Brain pericyte (primary cell): Measurements from ENCODE around the gene TRIM28.

Source experiments
- DNase-seq: peaks from one replicate; pipeline ENCODE4 v3.0.0-alpha.2; 2012; ENCODE audit warnings: low read depth, low spot score

The TRIM28 gene

DNA sequence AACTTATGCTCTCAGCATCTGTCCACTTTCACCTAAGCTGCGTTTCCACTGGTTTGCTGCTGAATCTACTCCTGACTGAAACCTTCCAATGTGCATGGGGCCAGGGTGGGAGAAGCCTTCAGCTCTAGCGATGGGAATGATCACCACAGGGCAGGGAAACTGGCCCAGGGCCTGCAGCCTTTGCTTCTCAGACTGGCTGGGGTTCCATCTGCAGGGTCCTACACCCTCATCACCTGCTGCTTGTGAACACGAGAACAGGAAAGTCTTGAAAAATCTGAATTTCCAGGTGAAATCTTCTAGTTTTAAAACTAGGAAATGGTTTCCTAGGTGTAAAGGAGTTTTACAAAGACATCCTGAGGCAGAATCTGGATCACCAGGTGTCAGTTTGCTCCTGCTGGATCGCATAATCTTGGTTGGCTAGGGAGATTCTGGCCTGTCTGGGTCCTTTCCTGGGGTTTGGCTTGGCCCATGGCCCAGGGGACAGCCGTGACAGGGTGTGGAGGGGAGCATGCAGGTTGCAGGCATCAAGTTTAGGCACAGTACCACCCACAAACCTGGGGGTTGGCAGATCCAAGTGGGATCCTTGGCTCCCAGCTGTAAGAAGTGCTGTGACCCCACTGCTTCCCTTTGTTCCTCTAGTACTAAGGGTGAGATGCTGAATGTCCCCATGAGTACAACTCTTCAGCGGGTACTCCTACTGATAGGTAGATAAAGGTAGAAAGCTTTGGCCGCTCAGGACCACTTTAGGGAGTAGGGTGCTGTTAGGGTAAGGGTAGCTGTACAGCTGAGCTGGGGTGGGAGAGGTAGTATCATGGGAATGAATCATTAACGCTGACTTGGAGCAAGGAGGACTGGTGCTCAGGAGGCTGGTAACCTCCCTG, 16.4 kb downstream of the TRIM28 start:
- DNase-seq: no peak

DNA sequence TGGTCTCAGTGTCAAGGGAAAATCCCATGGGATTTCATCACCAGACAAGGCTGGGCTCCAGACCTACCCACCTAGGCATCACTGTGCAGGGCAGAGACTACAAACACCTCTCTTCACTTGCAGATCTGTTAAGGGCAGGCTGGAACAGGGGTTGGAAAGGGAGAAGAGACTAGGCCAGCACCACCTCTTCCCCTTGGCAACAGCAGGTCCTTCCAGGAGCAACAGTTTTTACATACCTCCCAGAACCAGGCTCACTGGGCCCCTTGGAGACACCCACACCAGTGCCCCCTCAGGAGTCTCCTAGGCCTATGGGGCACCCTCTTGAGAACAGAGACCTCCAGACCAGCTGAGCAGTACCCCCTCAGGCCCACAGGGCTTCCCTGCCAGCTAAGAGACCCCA, 17.1 kb downstream of the TRIM28 start:
- DNase-seq: no peak

DNA sequence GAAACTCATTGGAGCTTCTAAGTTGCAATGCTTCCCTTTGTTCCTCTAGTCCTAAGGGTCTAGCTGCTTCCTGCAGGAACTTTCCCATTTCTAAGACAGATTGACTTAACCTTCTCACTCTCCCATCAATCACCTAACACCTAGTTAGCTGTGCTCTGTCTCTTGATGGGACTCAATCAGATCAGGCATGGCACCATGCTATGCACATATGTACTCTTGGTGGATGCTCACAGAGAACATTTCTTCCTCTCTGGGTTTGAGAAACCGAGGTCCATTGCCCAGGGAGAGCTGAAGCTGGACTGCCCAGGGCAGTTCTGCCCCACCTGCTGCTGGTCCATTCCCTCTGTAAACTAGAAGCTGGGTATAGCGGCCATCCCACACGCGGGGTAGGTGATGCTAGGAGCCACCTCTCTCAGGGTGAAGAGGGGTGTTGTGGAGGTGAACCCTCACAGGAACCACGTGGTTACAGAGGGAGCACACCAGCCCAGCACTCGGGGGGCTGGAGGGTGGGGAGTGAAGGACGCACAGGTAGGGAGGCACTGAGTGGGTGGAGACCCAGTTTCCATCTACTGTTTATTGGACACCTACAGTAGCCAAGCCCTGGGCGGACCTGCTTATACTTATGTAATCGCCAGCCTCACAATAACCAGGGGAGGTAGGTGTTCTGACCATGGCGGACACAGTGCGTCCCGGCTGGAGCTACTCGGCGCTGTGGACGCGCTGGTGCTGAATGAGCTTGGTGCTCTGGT, 17.7 kb downstream of the TRIM28 start:
- DNase-seq: no peak

DNA sequence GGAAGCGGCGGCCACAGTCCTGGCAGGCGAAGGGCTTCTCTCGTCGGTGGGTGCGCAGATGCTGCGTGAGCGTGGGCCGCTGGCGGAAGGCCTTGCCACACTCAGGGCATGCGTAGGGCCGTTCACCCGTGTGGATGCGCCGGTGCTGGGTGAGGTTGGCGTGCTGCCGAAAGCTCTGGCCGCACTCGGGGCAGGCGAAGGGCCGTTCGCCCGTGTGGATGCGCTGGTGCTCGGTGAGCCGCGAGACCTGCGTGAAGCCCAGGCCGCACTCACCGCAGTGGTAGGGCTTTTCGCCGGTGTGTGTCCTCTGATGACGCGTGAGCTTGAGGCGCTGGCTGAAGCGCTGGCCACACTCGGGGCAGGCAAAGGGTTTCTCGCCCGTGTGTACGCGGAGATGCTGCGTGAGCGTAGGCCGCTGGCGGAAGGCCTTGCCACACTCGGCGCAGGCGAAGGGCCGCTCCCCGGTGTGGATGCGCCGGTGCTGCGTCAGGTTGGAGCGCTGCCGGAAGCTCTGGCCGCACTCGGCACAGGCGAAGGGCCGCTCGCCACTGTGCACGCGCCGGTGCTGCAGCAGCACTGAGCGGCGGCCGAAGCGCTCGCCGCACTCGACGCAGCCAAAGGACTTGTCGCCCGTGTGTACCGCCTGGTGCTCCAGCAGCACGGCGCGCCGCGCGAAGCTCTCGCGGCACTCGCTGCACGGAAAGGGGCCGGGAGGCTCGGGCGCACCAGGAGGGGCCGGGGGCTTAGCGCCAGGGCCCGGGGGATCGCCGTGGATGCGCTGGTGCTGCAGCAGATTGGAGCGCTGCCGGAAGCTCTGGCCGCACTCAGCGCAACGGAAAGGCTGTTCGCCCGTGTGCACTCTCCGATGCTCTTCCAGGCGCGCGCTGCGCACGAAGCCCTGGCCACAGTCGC, 18.5 kb downstream of the TRIM28 start:
- DNase-seq: no peak

DNA sequence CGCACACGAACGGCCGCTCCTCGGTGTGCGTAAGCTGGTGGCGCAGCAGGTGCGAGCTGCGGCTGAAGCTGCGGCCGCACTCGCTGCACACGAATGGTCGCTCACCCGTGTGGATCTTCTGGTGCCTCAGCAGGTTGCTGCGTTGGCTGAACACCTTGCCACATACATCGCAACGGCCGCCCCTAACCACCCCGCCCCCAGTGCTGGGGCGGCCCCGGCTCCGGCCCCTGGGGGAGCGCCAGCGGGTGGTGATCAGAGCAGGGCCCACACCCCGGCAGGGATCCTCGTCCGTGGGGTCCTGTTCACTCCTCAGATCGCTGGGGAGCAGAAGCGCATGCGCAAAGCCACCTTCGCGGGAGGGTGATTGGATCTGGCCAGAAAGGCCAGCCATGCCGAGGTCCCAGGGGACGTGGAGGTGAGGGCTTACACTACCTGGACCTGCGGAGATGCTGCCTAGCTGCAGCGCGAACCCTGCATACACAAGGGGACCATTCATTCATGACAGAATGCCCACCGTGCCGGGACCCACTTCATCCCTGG, 19.2 kb downstream of the TRIM28 start:
- DNase-seq: no peak

DNA sequence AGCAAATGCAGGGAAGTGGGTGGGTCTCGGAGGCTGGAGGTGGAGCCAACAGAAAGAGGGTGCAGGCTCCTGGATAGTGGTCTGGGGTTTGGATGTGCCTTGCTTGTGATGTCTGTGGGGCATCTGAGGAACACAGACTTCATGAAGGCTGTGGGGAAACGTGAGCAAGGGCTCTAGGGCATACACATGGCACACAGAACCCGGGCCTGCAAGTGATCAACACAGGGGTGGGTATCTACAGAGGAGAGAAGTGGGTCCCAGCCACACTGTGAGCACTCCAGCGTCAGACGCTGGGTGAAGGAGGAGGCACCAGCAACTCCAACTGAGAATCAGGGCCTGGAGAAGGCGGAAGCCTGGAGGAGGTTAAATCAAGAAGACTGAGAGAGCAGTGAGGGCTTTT, 20.0 kb downstream of the TRIM28 start:
- DNase-seq: no peak

DNA sequence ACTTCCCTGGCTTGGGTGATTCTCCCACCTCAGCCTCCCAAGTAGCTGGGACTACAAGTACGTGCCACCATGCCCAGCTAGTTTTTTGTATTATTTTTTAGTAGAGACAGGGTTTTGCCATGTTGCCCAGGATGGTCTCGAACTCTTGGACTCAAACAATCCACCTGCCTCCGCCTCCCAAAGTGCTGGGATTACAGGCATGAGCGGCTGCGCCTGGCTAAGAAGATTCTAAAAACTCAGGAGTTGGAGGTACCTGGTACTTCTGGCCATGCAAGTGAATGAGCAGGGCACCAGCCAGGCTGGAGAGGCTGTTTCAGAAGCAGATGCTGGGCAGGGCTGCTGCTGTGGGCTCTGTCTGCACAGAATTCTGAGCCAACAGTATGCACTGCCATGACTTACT, 23.1 kb downstream of the TRIM28 start:
- no peak for DNase-seq

DNA sequence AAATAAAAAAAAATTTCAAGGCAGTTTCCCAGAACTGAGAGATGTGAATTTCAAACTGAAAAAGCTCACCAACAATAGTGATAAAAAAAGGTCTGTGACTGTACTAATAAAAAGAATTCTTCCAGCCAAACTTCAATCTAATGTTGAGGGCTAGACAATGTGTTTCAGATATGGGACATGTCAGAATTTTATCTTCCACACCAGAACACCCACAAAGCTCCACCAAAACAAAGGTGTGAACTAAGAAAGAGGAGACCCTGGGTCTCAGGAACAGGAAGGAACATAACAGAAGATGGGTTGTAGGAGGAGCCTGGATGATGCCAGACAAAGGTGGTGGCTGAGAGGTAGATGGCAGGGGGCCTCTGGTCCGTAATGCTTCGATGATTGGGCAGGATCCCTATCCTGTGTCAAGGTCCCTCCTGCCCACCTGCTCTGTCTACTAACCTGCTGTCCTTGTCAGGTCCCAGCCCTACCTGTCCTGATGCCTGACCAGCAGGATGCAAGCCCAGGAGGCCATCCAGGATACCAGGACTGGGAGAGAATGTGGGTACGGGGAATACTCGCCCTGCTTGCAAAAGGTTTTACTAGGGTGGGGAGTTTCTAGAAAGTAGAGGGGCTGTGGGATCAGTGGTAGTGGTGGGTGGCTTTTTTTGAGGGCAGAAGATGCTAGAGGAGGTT, 24.7 kb downstream of the TRIM28 start:
- DNase-seq: no peak

DNA sequence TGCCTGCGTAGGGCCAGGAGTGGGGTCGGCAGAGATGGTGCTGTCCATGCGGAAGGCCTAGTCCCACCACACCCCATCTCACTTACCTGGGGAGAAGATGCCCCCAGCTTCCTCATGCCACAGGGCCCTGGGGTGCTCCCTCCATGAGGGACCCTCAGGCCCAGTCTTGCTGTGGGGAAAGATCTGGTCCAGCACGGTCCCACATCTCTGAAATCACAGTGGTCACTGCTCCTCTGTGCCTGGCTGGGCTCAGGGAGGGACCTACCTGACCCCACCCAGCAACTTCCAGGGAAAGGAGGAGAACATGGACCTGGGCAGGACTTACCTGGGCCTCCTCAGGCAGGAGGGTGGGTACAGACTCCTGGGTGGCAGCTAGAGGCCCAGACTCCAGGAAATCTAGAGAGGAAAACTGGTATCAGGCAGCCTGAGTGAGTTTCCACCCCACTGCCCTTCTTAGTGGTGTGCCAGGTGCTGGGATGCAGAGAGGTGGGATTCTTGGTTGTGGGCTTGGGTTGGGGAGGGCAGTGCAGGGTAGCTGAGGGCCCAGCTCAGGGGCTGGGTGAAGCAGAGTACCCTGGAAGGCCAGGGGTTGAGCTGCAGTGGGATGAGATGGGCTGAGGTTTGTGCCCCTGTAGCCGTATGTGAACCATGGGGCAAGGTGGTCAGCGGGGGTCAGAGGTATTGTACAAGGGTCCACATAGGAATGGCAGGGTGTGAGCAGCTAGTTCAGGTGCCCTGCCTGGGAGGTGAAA, 25.5 kb downstream of the TRIM28 start:
- no peak for DNase-seq

DNA sequence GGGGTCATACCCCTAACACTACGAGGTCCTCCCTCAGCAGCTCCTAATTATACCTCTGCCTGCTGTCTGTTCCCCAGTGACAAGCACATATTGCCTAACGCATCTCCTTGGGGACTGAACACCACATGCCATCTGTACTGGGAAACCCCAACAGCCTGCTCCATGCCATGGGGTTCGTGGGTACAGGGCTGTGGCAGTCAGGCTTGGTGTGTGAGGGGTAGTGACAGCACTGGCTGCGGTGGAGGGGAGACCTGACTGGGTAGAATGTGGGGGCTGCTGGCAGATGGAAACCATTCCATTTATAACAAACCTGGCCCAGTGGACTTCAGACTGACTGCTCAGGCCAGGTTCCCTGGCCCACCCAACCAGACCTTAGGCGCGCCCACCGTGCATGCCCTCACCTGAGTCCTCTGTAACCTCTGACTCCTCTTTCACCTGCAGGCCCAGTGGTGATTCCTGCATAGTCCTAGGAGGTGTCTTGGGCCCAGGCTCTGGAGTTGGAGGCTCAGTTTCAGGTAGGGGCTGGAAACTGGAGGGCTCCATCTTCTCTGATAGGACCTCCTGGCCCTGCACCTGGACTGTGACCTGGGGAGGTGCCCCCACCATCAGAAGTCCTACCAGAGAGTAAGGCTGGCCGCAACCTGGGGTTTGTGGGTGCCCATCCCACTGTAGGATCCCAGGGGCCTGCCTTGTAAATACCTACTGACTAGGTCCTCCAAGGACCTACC, 26.2 kb downstream of the TRIM28 start:
- DNase-seq: no peak

DNA sequence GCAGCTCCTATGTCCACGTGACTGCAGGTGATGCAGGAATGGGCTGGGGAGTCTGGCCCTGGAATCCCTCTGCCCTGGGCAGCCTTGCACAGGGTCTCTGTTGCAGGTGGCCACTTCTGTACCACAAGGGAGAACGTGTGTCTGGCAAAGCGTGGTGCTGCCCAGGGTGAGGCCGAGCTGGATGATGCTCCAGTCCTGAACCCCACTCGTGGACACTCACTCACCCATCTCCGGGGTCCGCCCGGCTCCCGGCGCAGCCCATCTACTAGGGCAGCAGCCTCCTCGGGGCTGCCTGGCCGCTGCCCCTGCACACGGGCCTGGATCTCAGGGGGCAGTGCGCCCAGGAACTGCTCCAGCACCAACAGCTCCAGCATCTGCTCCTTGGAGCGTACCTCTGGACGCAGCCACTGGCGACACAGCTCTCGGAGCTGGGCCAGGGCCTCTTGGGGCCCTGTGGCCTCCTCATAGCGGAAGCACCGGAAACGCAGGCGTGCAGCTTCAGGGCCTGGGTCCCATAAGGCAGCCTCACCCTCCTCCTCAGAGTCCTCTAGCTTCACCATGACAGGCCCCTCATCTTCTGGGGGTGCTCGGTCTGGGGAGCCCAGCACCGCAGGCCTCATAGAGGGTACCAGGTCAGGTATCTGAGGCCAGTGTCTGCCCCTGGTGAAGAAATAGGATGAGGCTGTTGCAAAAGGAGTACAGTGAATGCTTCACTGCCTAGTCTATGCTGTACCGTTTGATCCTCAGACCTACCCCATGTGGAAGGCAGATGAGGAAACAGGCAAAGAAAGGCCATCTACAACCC, 27.1 kb downstream of the TRIM28 start:
- no peak for DNase-seq

DNA sequence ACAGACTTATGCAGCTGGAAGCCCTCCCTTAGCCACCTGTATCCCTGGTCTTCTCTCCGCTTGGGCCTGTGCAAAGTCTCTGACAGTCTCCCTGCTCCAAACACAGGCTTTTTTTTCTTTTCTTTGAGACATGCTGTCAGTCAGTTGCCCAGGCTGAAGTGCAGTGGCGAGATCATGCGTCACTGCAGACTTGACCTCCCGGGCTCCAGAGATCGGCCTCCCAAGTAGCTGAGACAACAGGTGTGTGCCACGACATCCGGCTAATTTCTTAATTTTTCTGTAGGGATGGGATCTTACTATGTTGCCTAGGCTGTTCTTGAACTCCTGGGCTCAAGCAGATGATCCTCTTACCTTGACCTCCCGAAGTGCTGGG, 27.7 kb downstream of the TRIM28 start:
- DNase-seq: no peak

DNA sequence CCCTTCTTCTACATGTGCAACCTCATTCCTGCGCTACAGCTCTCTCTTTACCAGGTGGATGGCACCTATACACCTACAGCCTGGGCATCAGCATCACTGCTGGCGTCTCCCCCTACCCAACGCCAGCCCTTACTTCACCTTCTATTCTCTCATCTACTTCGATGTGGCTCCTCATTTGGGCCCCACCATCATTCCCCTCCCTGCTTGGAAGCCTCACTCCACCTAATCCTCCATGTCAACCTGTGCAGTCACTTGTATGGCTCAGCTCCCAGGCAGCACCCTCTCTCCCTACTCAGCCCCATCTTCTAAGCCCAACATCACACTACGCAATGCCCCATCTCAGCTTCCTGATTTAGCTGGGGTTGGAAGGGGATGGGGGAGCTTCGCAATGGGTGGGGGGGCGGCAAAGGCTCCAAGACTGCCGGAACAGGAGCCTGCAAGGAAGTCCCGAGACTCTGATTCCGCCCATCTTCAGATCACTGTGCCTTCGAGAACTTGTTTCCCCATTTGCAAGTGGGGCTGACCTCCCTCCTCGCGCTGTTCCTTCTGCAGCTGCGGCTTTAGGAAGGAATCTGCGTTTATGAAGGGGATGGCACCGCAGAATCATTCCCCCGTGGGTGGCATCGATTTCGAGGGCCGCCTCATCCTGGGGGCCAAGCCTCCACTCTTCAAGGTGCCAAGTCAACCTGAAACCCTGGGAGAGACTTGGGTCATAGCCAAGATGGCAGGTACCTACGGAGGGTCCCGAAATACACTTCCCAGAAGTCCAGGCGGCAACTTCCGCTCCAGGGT, 28.4 kb downstream of the TRIM28 start:
- no peak for DNase-seq

DNA sequence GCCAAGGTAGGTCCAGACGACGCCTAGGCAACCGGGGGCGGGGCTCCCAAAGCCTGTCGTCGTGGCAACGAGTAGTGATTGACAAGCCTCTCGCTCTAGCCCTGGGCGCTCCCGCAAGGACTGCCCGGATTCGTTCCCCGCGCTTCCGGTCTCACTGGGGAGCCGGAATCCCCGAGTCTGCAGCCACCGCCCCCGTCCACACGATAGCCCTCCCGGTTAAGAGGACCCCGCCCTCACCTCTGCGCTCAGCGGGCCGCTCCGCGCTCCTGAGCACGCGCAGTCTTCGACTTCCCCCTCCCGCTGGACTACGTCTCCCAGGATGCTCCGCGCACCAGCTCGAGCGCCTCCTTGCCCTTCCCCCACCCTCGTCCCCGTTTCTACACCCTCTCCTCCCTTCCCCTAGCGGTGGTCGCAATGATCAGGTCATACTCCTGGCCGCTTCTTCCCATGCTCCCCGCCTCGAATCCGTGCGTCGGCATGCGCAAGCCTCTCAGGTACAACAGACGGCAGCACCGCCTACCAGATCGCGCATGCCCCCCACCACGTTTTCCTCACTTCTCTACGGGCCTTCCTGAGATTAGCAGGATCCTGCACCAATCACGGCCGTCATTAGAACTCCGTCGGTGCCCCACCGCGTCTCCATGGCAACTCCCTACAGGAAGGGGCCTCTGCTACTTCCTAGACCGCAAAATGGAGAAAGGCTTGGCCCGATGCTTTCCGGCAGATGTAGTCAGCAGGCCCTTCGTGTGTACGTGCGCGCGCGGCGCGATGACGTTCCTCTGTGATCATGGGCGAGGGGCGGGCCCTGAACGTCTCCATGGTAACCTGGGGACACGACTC, 29.2 kb downstream of the TRIM28 start, which contains the start of gene MZF1:
TSS of gene MZF1 (minus strand) at position 518 of the 840 bp plus-strand sequence. CDS start 1,946 bp downstream, outside the sequence.
- peak; percentile 99 for DNase-seq

DNA sequence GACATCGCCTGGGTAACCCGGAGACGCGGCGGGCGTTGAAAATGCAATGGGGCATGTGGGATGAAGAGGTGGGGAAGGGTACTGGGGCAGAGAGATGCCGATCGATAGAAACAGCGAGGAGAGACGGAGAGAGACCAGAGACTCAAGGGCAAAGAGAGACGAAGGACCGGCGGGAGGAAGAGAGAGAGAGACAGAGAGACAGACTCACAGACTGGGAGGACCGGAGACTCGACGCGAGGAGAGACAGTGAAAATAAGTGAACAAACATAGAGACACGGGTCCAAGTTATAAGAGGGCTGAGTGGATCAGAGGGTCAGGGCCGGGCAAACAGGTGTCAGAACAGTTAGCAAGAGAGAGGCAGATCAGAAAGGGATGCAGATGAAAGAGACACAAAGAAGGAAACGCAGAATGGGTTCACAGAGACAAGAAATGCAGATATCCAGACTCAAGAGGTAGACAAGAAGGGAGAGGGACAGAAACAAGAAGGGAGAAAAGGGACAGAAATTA, 29.8 kb downstream of the TRIM28 start:
- no peak for DNase-seq

DNA sequence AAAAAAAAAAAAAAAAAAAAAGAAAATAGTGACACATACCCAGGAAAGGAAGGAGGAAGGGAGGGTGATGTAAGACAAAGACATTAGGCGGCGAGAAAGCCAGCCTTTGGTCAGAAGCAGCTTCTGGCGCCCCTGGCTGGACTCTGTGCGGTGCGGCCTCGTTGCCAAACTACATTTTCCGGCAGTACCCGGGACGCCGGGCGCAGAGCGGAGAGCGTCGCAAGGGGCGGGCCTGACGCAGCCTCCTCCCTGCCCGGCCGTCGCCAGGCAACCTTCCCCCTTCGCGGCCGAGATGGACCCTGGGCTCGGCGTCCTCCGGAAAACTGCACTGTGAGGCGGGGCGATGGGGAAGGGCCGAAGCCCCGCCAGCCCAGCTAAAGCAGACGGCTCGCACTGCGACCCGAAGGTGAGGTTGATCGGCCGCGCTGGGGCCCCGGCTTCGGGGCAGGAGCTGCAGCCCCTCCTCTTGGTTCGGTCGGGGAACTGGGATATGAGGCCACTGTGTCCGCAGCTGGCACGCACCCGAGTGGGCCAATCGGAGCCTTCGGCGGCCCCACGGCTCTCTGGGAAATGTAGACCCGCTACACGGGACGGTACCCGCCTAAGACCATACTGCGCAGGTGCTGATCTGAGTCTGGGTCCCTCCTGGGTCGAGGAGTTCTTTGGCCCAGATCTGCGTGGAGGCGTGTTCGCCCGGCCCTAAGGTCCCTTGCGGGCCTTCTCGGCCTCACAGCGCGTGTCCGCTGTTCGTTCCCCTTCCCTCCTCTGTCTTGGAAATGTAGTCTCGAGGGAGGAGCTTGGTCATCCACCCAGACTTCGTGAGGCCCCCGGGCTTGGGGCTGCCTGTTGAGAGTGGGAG, 31.5 kb downstream of the TRIM28 start:
- DNase-seq: peak; percentile 80
